Lower leg skin (tissue), 3 donors: Measurements from ENCODE around the gene LARGE2.

Experiments
- CTCF ChIP-seq, 3 donors: fragments of 450-650 bp; IDR thresholded peaks; one replicate each; pipeline ENCODE4 v1.5.1; 2016; ENCODE audit warnings: antibody characterized with exemption in 3 of 3, mild to moderate bottlenecking in 3 of 3, moderate library complexity in 2 of 3
- POLR2A ChIP-seq, 2 donors: fragments of 450-650 bp; IDR thresholded peaks; one replicate each; pipeline ENCODE4 v1.6.1; 2016 to 2017; ENCODE audit warnings: antibody characterized with exemption in 2 of 2, mild to moderate bottlenecking in 1 of 2, moderate library complexity in 1 of 2

- TF ChIP-seq CTCF (IDR thresholded peaks at IDR 0.05) (no peak), POLR2A (IDR thresholded peaks at IDR 0.05) (no peak)
These were observed 46.4 kb downstream of the LARGE2 start for GRCh38 chr11:45968901-45969300.
